Body of pancreas (tissue), 4 donors: Measurements from ENCODE around the gene TJP3.

ENCODE experiments used
- CTCF ChIP-seq, 7 experiments: fragments of 450-650 bp in 4 of 7; fragments of 200-600 bp in 3 of 7; sonication (generic) in 3 of 7; IDR thresholded peaks; one replicate each; pipeline ENCODE4 v1.5.1; 2016 to 2019; ENCODE audit warnings: antibody characterized with exemption in 7 of 7
- POLR2A ChIP-seq, 3 donors: fragments of 450-650 bp; IDR thresholded peaks; one replicate each; pipeline ENCODE4 v1.6.1; 2016; ENCODE audit warnings: antibody characterized with exemption in 3 of 3, mild to moderate bottlenecking in 2 of 3

- TF ChIP-seq CTCF (IDR thresholded peaks at IDR 0.05) (no peak), POLR2A (IDR thresholded peaks at IDR 0.05) (no peak)
Measured at GRCh38 chr19:3738477-3739220, 30.5 kb downstream of the TJP3 start.
